Kidney (tissue), 14 donors: ENCODE data around the gene SENP3. TPM values are rescaled to one million over a fixed set of nuclear protein-coding genes. Genes with fewer than 3 reads are reported as not detected.

Experiments
- DNase-seq, 5 donors: peaks; one replicate each; pipeline ENCODE4 v3.0.0-alpha.2; 2013 to 2020
- FAIRE-seq: peaks from 2 replicates; lab custom pipeline; 2012; peaks lifted over from hg19 to GRCh38; lab: Jason Lieb, UNC
- H3K27ac ChIP-seq, 2 donors: one replicate each; pipeline ENCODE4 v1.7.0; 2013; ENCODE audit warnings: low read depth in 2 of 2, low read length in 2 of 2, inconsistent platforms in 1 of 2
- H3K27me3 ChIP-seq: one replicate; pipeline ENCODE4 v1.7.1; 2013; ENCODE audit warnings: low read length, inconsistent platforms; ENCODE audit not compliant: control insufficient read depth, insufficient read depth
- H3K36me3 ChIP-seq, 3 donors: one replicate each; pipeline versions ENCODE4 v1.7.0 to v1.7.1; 2013; ENCODE audit warnings: low read length in 3 of 3, control low read depth in 1 of 3, inconsistent platforms in 1 of 3; ENCODE audit not compliant: insufficient read depth in 3 of 3, control insufficient read depth in 2 of 3
- H3K4me1 ChIP-seq, 3 donors: one replicate each; pipeline versions ENCODE4 v1.7.0 to v1.7.1; 2013; ENCODE audit warnings: low read length in 3 of 3, inconsistent platforms in 1 of 3, low read depth in 1 of 3; ENCODE audit not compliant: control insufficient read depth in 2 of 3, insufficient read depth in 2 of 3
- H3K4me3 ChIP-seq, 3 donors: one replicate each; pipeline versions ENCODE4 v1.7.0 to v1.8.1; 2013; ENCODE audit warnings: low read length in 3 of 3, control low read depth in 1 of 3, inconsistent platforms in 1 of 3
- H3K9ac ChIP-seq, 3 donors: one replicate each; pipeline versions ENCODE4 v1.7.0 to v1.7.1; 2013; ENCODE audit warnings: low read length in 3 of 3, control low read depth in 1 of 3, inconsistent platforms in 1 of 3
- H3K9me3 ChIP-seq, 3 donors: one replicate each; pipeline versions ENCODE4 v1.7.0 to v1.7.1; 2013; ENCODE audit warnings: low read length in 3 of 3, control low read depth in 1 of 3, inconsistent platforms in 1 of 3; ENCODE audit not compliant: control insufficient read depth in 2 of 3, insufficient read depth in 1 of 3
- intact Hi-C: fragments of 100-400 bp; cut with DNase I; formaldehyde crosslinking; loops from one replicate; pipeline ENCODE4 v1.11.1; 2022
- polyA plus RNA-seq: library from polyadenylated mRNA; stranded (reverse); fragments of 350-450 nt; fragmentation: Illumina TruSeq; extraction: RNeasy Lipid Tissue Mini Kit (QIAGEN cat#74804); gene quantifications from one replicate; pipeline ENCODE4 v1.2.3, GENCODE V29; 2014; ENCODE audit warnings: low read depth, low replicate concordance; ENCODE audit not compliant: insufficient read depth
- total RNA-seq: library from RNA; stranded (reverse); fragmentation: NEBNext Ultra II Directional; extraction: Animal tissue kit (Norgen Biotek cat#: 25700); gene quantifications from one replicate; pipeline ENCODE4 v1.2.1, GENCODE V29; 2021
- TF ChIP-seq, protein P1 (sequence below): IDR thresholded peaks from 3 replicates; pipeline ENCODE4 v1.5.1; 2012; ENCODE audit warnings: mild to moderate bottlenecking, moderate library complexity, borderline replicate concordance; ENCODE audit not compliant: insufficient read depth; ENCODE audit errors: extremely low read depth
- donor health status: control.
- donor health status: control.
- donor health status: control.
- donor health status: control.
- donor health status: control.
- donor health status: DM: yes; HTN: yes; CAD: no.
- donor health status: Normal renal cell carcinoma (clear cell type).

The SENP3 gene
- total and polyA plus RNA-seq, 2 donors from 2014 or later, result 43.5 to 50.3 TPM

DNA sequence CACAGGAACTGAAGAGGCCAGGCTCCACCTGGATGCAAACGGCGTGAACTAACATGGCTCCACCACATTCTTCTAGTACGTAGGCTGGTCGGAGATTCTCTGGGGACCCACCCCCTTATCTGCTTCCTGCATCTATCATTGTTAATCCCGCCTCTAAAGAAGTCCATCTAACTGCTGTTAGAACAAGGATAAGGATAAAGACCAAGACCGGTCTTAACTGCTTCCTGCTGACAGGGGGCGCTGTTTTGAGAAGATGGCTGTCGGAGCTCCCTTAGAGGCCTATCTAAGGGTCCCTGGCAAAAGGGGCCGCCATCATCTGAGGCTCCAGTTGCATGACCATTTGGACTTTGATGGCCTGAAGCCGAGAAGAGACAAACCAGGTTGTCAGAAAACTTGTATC, 38.7 kb upstream of the SENP3 start:
- Histone ChIP-seq H3K9me3 (no peaks in the 10 kb centered on the region), H3K4me3 (no peak overlapping the region), H3K4me1 (no peaks in the 10 kb centered on the region), H3K9ac (no peak overlapping the region), H3K36me3 (no peaks in the 10 kb centered on the region), H3K27me3 (no peaks in the 10 kb centered on the region), H3K27ac (no peak overlapping the region)
- intact Hi-C loops, result no loop called here
- TF ChIP-seq, protein P1, sequence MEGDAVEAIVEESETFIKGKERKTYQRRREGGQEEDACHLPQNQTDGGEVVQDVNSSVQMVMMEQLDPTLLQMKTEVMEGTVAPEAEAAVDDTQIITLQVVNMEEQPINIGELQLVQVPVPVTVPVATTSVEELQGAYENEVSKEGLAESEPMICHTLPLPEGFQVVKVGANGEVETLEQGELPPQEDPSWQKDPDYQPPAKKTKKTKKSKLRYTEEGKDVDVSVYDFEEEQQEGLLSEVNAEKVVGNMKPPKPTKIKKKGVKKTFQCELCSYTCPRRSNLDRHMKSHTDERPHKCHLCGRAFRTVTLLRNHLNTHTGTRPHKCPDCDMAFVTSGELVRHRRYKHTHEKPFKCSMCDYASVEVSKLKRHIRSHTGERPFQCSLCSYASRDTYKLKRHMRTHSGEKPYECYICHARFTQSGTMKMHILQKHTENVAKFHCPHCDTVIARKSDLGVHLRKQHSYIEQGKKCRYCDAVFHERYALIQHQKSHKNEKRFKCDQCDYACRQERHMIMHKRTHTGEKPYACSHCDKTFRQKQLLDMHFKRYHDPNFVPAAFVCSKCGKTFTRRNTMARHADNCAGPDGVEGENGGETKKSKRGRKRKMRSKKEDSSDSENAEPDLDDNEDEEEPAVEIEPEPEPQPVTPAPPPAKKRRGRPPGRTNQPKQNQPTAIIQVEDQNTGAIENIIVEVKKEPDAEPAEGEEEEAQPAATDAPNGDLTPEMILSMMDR, result peak; percentile 32
- FAIRE-seq (no peak), DNase-seq (peak in 1 of 5 donors; percentile 29)

DNA sequence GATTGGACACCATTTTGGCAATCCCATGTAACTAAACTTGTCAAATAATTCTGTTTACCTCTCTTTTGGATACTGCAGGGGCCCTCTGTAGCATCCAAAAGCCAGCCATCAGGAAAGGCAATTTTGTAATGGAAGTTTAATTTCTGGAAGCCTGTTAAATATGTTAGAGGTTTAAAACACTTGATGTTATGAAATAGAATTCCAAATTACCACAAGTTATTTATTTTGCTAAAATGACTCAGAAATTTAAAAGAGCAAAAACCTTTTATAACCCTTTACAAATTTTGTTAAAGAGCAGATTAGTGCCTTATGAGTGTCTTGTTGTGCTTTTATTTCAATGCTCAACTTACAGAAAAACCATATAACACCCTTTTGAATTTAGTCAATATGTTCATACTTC, 32.9 kb upstream of the SENP3 start:
- DNase-seq, result no peak
- H3K4me1 ChIP-seq, result peaks cover 0 to 2% (median 0%) of the 10 kb centered on the region in 3 donors
- peaks cover 0 to 4% (median 0%) of the 10 kb centered on the region in 3 donors for H3K9me3 ChIP-seq
- no peaks in the 10 kb centered on the region for H3K27me3 ChIP-seq
- H3K27ac ChIP-seq, result no peak overlapping the region
- H3K4me3 ChIP-seq, result no peak overlapping the region
- intact Hi-C loops, result no loop called here
- H3K36me3 ChIP-seq, result no peaks in the 10 kb centered on the region
- no peak for FAIRE-seq
- TF ChIP-seq, protein P1, result no peak
- no peak overlapping the region for H3K9ac ChIP-seq

DNA sequence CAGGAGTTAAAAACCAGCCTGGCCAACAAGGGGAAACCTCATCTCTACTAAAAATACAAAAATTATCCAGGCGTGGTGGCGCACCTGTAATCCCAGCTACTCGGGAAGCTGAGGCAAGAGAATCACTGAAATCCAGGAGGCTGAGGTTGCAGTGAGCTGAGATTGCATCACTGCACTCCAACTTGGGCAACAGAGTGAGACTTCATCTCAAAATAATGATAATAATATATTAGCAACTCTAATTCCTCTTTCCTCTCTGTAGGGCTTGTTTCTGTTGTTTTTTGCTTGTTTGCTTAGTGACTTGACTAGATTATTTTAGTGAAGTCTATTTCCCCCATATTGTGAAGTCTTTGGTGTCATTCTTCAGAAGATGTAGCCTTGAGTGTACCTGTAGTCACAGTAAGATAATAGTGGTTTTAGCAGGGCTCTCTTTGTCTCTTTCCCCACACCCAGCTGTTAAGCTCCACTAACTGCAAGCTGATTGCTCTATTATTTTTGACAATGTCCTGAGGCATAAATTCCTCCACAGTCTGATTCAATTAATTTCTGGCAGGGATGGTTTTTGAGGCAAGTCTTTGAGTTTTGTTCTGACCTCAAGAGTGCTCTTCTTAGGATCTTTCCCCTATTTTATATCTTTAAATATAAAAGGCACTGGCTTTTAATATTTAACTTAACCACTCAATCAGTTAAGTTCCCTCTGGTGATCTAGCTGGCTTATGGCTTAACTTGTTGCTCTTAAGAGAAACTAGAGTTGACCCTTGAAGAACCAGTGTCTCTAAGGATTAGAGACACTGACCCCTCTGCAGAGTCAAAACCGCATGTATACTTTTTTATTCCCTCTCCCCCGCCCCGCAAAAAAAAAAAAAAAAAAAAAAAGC, 31.5 kb upstream of the SENP3 start:
- Histone ChIP-seq H3K4me1 (peaks cover 0 to 2% (median 0%) of the 10 kb centered on the region in 3 donors), H3K9me3 (peaks cover 0 to 4% (median 0%) of the 10 kb centered on the region in 3 donors), H3K9ac (no peak overlapping the region), H3K36me3 (no peaks in the 10 kb centered on the region), H3K4me3 (no peak overlapping the region), H3K27me3 (no peaks in the 10 kb centered on the region), H3K27ac (peak overlapping the region in 1 of 2 donors; percentile 11)
- FAIRE-seq (no peak), DNase-seq (no peak)
- intact Hi-C loops, result no loop called here
- TF ChIP-seq, protein P1, result no peak
